Thoracic aorta endothelial cell (primary cell): Measurements from ENCODE around the gene DNAJB6. TPM values are rescaled to one million over a fixed set of nuclear protein-coding genes. Genes with fewer than 3 reads are reported as not detected.

Experiments
- total RNA-seq: library from RNA; depleted of rRNA; stranded (reverse); fragments of >200 nt; gene quantifications from 2 replicates; pipeline ENCODE4 v1.2.3, GENCODE V29; 2012

DNAJB6 gene
- total RNA-seq, result 115 and 132 TPM in 2 replicates

DNA sequence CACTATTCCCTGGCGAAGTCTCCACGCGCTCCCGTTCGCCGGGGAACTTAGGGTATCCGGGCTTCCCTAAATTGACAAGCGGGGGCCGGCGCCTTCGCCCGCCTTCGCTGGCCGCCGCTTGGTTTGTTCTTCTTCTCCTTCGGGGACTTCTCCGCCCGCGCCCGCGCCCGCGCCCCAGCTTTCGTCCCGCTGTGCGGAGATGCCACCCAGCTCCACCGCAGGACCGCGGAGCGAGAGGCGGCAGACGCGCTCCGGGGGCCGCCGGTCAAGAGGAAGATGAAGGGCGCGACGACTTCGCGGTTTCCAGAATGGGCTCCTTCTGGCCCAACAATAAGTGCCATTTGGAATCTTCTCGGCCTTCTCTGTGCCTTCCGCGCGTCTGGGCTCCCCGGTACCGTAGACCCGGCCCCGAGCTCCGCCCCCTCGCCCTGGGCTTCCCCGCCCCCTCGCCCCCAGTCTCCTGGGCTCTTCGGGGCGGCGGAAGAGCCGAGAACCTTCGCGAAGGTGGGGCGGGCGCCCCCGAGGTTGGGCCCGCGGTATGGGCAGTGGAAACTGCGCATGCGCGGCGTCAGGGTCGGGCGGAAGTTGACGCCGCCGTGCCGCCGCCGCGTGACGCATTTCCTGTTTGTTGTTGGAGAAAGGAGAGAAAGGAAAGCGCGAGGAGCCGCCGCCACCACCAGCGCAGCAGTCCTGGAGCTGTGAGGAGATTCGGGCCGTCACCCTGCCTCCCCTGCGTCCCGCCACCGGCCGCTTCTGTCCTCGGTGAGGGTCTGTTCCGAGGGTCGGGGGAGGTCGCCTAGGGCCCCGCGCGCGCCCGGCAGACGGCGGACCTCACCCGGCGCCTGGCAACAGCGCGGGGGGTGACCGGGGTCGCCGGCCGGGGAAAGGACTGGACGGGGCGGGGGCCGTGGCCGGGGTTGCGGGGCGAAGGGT, at the start of gene DNAJB6:
DNAJB6 (plus strand) TSS at position 622 of the 933 bp plus-strand sequence. CDS start 21,569 bp downstream, outside the sequence.

Other genes starting within 250 kb of the DNAJB6 start
- gene UBE3C, start 198.1 kb upstream of the DNAJB6 start, total RNA-seq, result 147 and 149 TPM in 2 replicates